HepG2 (cell line): ENCODE data around the gene SBK2. TPM values are rescaled to one million over a fixed set of nuclear protein-coding genes. Genes with fewer than 3 reads are reported as not detected.

Experiments
- ATAC-seq: fragments of 200-7000 bp; cut with Tn5 transposase; 3 replicates; pipeline ENCODE4 v1.9.1; 2020; ENCODE audit warnings: mild to moderate bottlenecking, moderate library complexity
- BruUV-seq: library from RNA; stranded (reverse); fragments of 400-500 nt; replicated peaks from 2 replicates; lab custom pipeline; 2021; lab: Mats Ljungman, UMichigan
- CTCF ChIA-PET: fragments of 300-600 bp; formaldehyde crosslinking; extraction: SDS; loops from one replicate; lab custom pipeline; 2021; ENCODE audit warnings: low total read pairs, inconsistent platforms, low intra/inter-chr PET ratio; lab: Yijun Ruan, JAX
- POLR2A ChIA-PET: fragments of 350-600 bp; sonication (Branson Sonifier 250); formaldehyde crosslinking; loops from one replicate; lab custom pipeline; 2020; ENCODE audit warnings: antibody characterized with exemption, inconsistent platforms; lab: Yijun Ruan, JAX
- DNase-seq: peaks from one replicate; pipeline ENCODE4 v3.0.0-alpha.2; 2015; ENCODE audit warnings: low spot score
- FAIRE-seq: peaks from 3 replicates; lab custom pipeline; 2011; peaks lifted over from hg19 to GRCh38; lab: Jason Lieb, UNC
- H2AFZ ChIP-seq: one replicate; pipeline ENCODE4 v1.6.1; 2011; ENCODE audit warnings: low read length, inconsistent platforms
- H3K27ac ChIP-seq: fragments of 300-600 bp; 3 replicates; pipeline ENCODE4 v1.8.0; 2011; ENCODE audit warnings: mixed run types, mild to moderate bottlenecking, mixed read lengths, low read length, inconsistent platforms; ENCODE audit not compliant: insufficient read depth; ENCODE audit errors: extremely low read length
- H3K27me3 ChIP-seq, 2 experiments: fragments of 200-600 bp in 1 of 2; 2 replicates in 1 of 2; 3 replicates in 1 of 2; pipeline versions ENCODE4 v1.6.0 to v1.8.0; 2011; ENCODE audit warnings: low read length in 2 of 2, mild to moderate bottlenecking in 2 of 2, moderate library complexity in 2 of 2, inconsistent platforms in 1 of 2; ENCODE audit not compliant: insufficient read depth in 2 of 2, control insufficient read depth in 1 of 2
- H3K36me3 ChIP-seq, 2 experiments: fragments of 200-600 bp in 1 of 2; replicated peaks in 1 of 2; 2 replicates in 1 of 2; 3 replicates in 1 of 2; pipeline versions ENCODE4 v1.5.1 to v1.8.0; 2011; ENCODE audit warnings: low read length in 2 of 2, inconsistent platforms in 1 of 2; ENCODE audit not compliant: insufficient read depth in 2 of 2, control insufficient read depth in 1 of 2
- H3K4me1 ChIP-seq: 2 replicates; pipeline ENCODE4 v1.5.1; 2012; ENCODE audit warnings: low read length, inconsistent platforms; ENCODE audit not compliant: insufficient read depth
- H3K4me2 ChIP-seq: 2 replicates; pipeline ENCODE4 v1.6.0; 2011; ENCODE audit warnings: low read depth, low read length, inconsistent platforms
- H3K4me3 ChIP-seq, 3 experiments: fragments of 200-600 bp in 1 of 3; sonication (generic), shearing (Covaris generic) in 1 of 3; replicated peaks in 1 of 3; 2 replicates each; pipeline ENCODE4 v1.5.1; 2011 to 2016; ENCODE audit warnings: low read length in 3 of 3, inconsistent platforms in 2 of 3, low read depth in 2 of 3, mild to moderate bottlenecking in 2 of 3, control low read depth in 1 of 3, mixed read lengths in 1 of 3; ENCODE audit not compliant: insufficient read depth in 1 of 3
- H3K79me2 ChIP-seq: one replicate; pipeline ENCODE4 v1.6.1; 2011; ENCODE audit warnings: low read length, inconsistent platforms; ENCODE audit not compliant: insufficient read depth
- H3K9ac ChIP-seq: 2 replicates; pipeline ENCODE4 v1.6.0; 2011; ENCODE audit warnings: mild to moderate bottlenecking, low read depth, low read length, inconsistent platforms; ENCODE audit not compliant: insufficient read depth
- H3K9me3 ChIP-seq: 2 replicates; pipeline ENCODE4 v1.5.1; 2012; ENCODE audit warnings: mild to moderate bottlenecking, low read length
- H4K20me1 ChIP-seq: 2 replicates; pipeline ENCODE4 v1.6.0; 2011; ENCODE audit warnings: inconsistent platforms, mild to moderate bottlenecking, low read length, moderate library complexity; ENCODE audit not compliant: insufficient read depth
- KDM5B ChIP-seq: sonication (generic); formaldehyde crosslinking; IDR thresholded peaks from 2 replicates; pipeline ENCODE4 v1.4.0; 2020; ENCODE audit warnings: missing genetic modification reagents, mild to moderate bottlenecking, borderline replicate concordance
- PLRG1 ChIP-seq: fragments of 450-650 bp; conservative IDR thresholded peaks from 2 replicates; pipeline ENCODE4 v1.6.1; 2016
- SRSF4 ChIP-seq: fragments of 200-400 bp; formaldehyde crosslinking; IDR thresholded peaks from one replicate; pipeline ENCODE4 v1.6.1; 2018; ENCODE audit warnings: mild to moderate bottlenecking, low read depth, low read length, moderate library complexity; ENCODE audit not compliant: poor library complexity, severe bottlenecking
- ZNF235 ChIP-seq: sonication (generic); formaldehyde crosslinking; IDR thresholded peaks from 2 replicates; pipeline ENCODE4 v1.8.1; 2023; ENCODE audit warnings: mild to moderate bottlenecking, missing genetic modification reagents, borderline replicate concordance
- ZNF567 ChIP-seq: sonication (generic); formaldehyde crosslinking; IDR thresholded peaks from 2 replicates; pipeline ENCODE4 v1.8.1; 2023; ENCODE audit warnings: mild to moderate bottlenecking, missing genetic modification reagents, borderline replicate concordance
- WGBS: methylation state at CpG from one replicate; pipeline ENCODE4 v1.1.6; 2017; ENCODE audit warnings: low lambda C conversion rate; 5-methylcytosine and 5-hydroxymethylcytosine counted together
- in situ Hi-C: cut with HindIII; loops from 2 replicates; pipeline ENCODE4 v1.10.0; 2017; ENCODE audit warnings: low pct_unique_long_range_greater_than_20kb; ENCODE audit not compliant: extremely low pct_ligation_motif_present
- intact Hi-C: fragments of 100-400 bp; cut with micrococcal nuclease; formaldehyde crosslinking; loops from one replicate; pipeline ENCODE4 v1.10.0; 2022; ENCODE audit not compliant: unreplicated experiment
- polyA plus RNA-seq, 8 experiments: library from polyadenylated mRNA; depleted of rRNA in 3 of 8; stranded (reverse) in 7 of 8; unstranded in 1 of 8; fragments of >200 nt; fragmentation: Illumina TruSeq in 4 of 8; extraction: Trizol in 4 of 8; gene quantifications; 2 replicates each; pipeline versions ENCODE4 v1.2.1 to v1.2.3, GENCODE V29; 2011 to 2016; ENCODE audit warnings: low read depth in 4 of 8, missing spikeins in 1 of 8, mixed read lengths in 1 of 8; ENCODE audit not compliant: insufficient read depth in 1 of 8
- total RNA-seq, 5 experiments: library from RNA; depleted of rRNA; stranded (reverse); fragments of >200 nt; fragmentation: Illumina TruSeq; extraction: Trizol; gene quantifications; 2 replicates each; pipeline ENCODE4 v1.2.3, GENCODE V29; 2016; ENCODE audit warnings: low read depth in 1 of 5
- TF ChIP-seq, protein P1 (sequence below), 2 experiments: fragments of 450-650 bp in 1 of 2; sonication (generic) in 1 of 2; formaldehyde crosslinking; IDR thresholded peaks; 2 replicates each; pipeline versions ENCODE4 v1.5.0 to v1.8.0; 2020 to 2022; ENCODE audit warnings: mild to moderate bottlenecking in 1 of 2, missing genetic modification reagents in 1 of 2
- TF ChIP-seq, protein P2 (sequence below): IDR thresholded peaks from 2 replicates; pipeline ENCODE4 v1.6.1; 2016; ENCODE audit warnings: missing compliant biosample characterization, missing genetic modification reagents, borderline replicate concordance
- TF ChIP-seq, protein P3 (sequence below): sonication (generic); formaldehyde crosslinking; IDR thresholded peaks from 2 replicates; pipeline ENCODE4 v1.5.1; 2020; ENCODE audit warnings: mild to moderate bottlenecking, missing genetic modification reagents, borderline replicate concordance
- TF ChIP-seq, protein P4 (sequence below): sonication (generic); formaldehyde crosslinking; IDR thresholded peaks from 2 replicates; pipeline ENCODE4 v1.8.1; 2023; ENCODE audit warnings: mild to moderate bottlenecking, moderate library complexity, missing genetic modification reagents
- TF ChIP-seq, protein P5 (sequence below): sonication (generic); formaldehyde crosslinking; conservative IDR thresholded peaks from 2 replicates; pipeline ENCODE4 v1.4.0; 2020; ENCODE audit warnings: missing genetic modification reagents
- TF ChIP-seq, protein P6 (sequence below): sonication (generic); formaldehyde crosslinking; IDR thresholded peaks from 2 replicates; pipeline ENCODE4 v1.4.0; 2020; ENCODE audit warnings: missing genetic modification reagents

The SBK2 gene
- total and polyA plus RNA-seq, 2 of the 13 experiments (the other 11 are each of a cell fraction or from before 2014, with no cell fraction given) = 0.24 TPM; not detected in 1

DNA sequence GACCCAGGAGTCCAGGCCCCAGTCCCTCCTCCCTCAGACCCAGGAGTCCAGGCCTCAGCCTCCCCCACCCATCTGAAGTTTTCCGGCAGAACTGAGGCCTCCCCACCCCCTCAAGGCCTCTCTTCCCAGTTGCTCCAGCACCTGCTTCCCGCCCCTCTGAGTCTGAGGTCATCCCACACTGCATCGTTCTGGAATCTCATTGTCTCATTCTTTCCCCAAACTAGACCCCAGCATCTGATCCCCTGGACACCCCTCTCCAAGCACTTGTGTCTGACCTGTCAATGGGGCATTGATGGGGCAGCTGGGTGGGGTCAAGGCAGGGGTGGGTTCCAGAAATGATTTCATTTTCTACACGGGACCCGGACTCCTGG lies 793 bp upstream of the SBK2 start:
- Histone ChIP-seq H3K4me3 (no peak overlapping the region), H3K36me3 (no peaks in the 10 kb centered on the region), H3K27ac (no peak overlapping the region), H3K79me2 (no peaks in the 10 kb centered on the region), H4K20me1 (no peaks in the 10 kb centered on the region), H3K27me3 (no peaks in the 10 kb centered on the region; a peak in 1 of 5 replicates), H3K4me2 (no peak overlapping the region), H3K4me1 (peaks cover 32% of the 10 kb centered on the region), H2AFZ (no peak overlapping the region), H3K9ac (no peak overlapping the region), H3K9me3 (no peaks in the 10 kb centered on the region)
- ATAC-seq = no peak
- intact Hi-C loops (no loop called here), in situ Hi-C loops (no loop called here)
- BruUV-seq = no TSS peak
- TF ChIP-seq, protein P1, sequence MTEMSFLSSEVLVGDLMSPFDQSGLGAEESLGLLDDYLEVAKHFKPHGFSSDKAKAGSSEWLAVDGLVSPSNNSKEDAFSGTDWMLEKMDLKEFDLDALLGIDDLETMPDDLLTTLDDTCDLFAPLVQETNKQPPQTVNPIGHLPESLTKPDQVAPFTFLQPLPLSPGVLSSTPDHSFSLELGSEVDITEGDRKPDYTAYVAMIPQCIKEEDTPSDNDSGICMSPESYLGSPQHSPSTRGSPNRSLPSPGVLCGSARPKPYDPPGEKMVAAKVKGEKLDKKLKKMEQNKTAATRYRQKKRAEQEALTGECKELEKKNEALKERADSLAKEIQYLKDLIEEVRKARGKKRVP (CRISPR knock-in tag; IDR thresholded peaks at IDR 0.05) = no peak
- no peak for TF ChIP-seq PLRG1
- TF ChIP-seq, protein P2, sequence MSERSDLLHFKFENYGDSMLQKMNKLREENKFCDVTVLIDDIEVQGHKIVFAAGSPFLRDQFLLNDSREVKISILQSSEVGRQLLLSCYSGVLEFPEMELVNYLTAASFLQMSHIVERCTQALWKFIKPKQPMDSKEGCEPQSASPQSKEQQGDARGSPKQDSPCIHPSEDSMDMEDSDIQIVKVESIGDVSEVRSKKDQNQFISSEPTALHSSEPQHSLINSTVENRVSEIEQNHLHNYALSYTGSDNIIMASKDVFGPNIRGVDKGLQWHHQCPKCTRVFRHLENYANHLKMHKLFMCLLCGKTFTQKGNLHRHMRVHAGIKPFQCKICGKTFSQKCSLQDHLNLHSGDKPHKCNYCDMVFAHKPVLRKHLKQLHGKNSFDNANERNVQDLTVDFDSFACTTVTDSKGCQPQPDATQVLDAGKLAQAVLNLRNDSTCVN (CRISPR knock-in tag) = no peak
- no peak for TF ChIP-seq KDM5B (CRISPR knock-in tag)
- no peak for TF ChIP-seq SRSF4
- TF ChIP-seq, protein P3, sequence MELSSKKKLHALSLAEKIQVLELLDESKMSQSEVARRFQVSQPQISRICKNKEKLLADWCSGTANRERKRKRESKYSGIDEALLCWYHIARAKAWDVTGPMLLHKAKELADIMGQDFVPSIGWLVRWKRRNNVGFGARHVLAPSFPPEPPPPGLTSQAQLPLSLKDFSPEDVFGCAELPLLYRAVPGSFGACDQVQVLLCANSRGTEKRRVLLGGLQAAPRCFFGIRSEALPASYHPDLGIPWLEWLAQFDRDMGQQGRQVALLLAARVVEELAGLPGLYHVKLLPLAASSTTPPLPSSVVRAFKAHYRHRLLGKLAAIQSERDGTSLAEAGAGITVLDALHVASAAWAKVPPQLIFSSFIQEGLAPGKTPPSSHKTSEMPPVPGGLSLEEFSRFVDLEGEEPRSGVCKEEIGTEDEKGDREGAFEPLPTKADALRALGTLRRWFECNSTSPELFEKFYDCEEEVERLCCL = no peak
- TF ChIP-seq, protein P4, sequence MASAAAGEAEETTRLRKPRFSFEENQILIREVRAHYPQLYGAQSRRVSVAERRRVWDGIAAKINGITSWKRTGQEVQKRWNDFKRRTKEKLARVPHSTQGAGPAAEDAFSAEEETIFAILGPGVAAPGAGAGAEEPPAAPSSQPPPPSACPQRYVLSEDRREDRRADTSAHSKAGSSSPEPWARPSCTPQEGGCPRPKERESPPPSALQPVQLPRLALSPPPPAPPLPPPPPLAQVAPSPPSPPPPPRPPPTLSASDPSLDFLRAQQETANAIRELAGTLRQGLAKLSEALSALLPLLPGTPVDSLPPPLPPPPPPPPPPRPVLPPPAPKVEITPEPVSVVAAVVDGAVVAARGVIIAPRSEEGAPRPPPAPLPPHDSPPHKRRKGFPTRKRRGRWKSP (CRISPR knock-in tag) = no peak
- TF ChIP-seq, protein P5, sequence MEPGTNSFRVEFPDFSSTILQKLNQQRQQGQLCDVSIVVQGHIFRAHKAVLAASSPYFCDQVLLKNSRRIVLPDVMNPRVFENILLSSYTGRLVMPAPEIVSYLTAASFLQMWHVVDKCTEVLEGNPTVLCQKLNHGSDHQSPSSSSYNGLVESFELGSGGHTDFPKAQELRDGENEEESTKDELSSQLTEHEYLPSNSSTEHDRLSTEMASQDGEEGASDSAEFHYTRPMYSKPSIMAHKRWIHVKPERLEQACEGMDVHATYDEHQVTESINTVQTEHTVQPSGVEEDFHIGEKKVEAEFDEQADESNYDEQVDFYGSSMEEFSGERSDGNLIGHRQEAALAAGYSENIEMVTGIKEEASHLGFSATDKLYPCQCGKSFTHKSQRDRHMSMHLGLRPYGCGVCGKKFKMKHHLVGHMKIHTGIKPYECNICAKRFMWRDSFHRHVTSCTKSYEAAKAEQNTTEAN (CRISPR knock-in tag) = no peak
- TF ChIP-seq ZNF567 (CRISPR knock-in tag) = no peak
- TF ChIP-seq ZNF235 (CRISPR knock-in tag) = no peak
- TF ChIP-seq, protein P6, sequence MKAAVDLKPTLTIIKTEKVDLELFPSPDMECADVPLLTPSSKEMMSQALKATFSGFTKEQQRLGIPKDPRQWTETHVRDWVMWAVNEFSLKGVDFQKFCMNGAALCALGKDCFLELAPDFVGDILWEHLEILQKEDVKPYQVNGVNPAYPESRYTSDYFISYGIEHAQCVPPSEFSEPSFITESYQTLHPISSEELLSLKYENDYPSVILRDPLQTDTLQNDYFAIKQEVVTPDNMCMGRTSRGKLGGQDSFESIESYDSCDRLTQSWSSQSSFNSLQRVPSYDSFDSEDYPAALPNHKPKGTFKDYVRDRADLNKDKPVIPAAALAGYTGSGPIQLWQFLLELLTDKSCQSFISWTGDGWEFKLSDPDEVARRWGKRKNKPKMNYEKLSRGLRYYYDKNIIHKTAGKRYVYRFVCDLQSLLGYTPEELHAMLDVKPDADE (CRISPR knock-in tag) = no peak
- ChIA-PET POLR2A (no interaction called here), CTCF (interaction anchor here (1.9 kb wide), 1 partner anchor 21 kb away, joined by 6 read pairs; no protein-coding TSS in a partner anchor)
- FAIRE-seq = no peak
- WGBS = 4% methylated on average over 5 of the region's 5 CpGs
- DNase-seq = no peak
